ENCODE data around the gene ACTR3C. TPM values are rescaled to one million over a fixed set of nuclear protein-coding genes. Genes with fewer than 3 reads are reported as not detected.

Gene ACTR3C
- total and polyA plus RNA-seq, 10 of the 15 experiments (the other 5 are each of a cell fraction or from before 2014, with no cell fraction given), result 2.0 to 10.2 (median 6.3) TPM

- TF ChIP-seq ELK1 (IDR thresholded peaks at IDR 0.05; ENCODE audit: low read depth, low read length) (peak; percentile 63), ASH2L (IDR thresholded peaks at IDR 0.05; ENCODE audit: borderline replicate concordance, low read depth) (0 out of 2 replicates have a peak, but pooled peaks have one; percentile 84), POLR2A (IDR thresholded peaks at IDR 0.05; ENCODE audit: low read depth, low read length) (peak; percentile 92), ZZZ3 (IDR thresholded peaks at IDR 0.05; ENCODE audit: control insufficient read depth, insufficient read length, low read depth) (no peak), ZNF274 (IDR thresholded peaks at IDR 0.05; ENCODE audit: insufficient read depth, insufficient read length) (no peak), MTA3 (IDR thresholded peaks at IDR 0.05; ENCODE audit: borderline replicate concordance, low read length) (no peak), SREBF1 (IDR thresholded peaks at IDR 0.05; ENCODE audit: low read length) (peak; percentile 57; the same call in 1 of the 2 replicates), BCL3 (IDR thresholded peaks at IDR 0.05; ENCODE audit: borderline replicate concordance, insufficient read depth, low read depth, low read length, poor library complexity, severe bottlenecking) (no peak), NRF1 (conservative IDR thresholded peaks at IDR 0.05; ENCODE audit: low read depth, low read length) (peak; percentile 58), HDAC2 (IDR thresholded peaks at IDR 0.05) (no peak), NR2C2 (IDR thresholded peaks at IDR 0.05; ENCODE audit: borderline replicate concordance, control insufficient read depth, insufficient read length, low read depth) (no peak), NFYB (IDR thresholded peaks at IDR 0.05; ENCODE audit: insufficient read depth, low read depth, low read length) (no peak), GABPA (IDR thresholded peaks at IDR 0.05; ENCODE audit: low read depth) (0 out of 2 replicates have a peak, but pooled peaks have one; percentile 30), CTCF (IDR thresholded peaks at IDR 0.05 in 2 of 3, conservative IDR thresholded peaks at IDR 0.05 in 1 of 3; ENCODE audit: control insufficient read depth in 2 of 3, extremely low read depth in 1 of 3, insufficient read depth in 1 of 3, low read depth in 3 of 3, low read length in 3 of 3) (peak; percentile 19 to 43 (median 26); a peak in 3 of 6 replicates), CHD4 (IDR thresholded peaks at IDR 0.05) (no peak), TCF3 (IDR thresholded peaks at IDR 0.05; ENCODE audit: borderline replicate concordance, insufficient read depth, low read depth, low read length) (no peak), CBX5 (IDR thresholded peaks at IDR 0.05; ENCODE audit: low read depth) (no peak)
- TF ChIP-seq, protein P1, sequence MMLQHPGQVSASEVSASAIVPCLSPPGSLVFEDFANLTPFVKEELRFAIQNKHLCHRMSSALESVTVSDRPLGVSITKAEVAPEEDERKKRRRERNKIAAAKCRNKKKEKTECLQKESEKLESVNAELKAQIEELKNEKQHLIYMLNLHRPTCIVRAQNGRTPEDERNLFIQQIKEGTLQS (IDR thresholded peaks at IDR 0.05; ENCODE audit: borderline replicate concordance, extremely low read depth, low read depth, low read length), result no peak
- TF ChIP-seq, protein P2, sequence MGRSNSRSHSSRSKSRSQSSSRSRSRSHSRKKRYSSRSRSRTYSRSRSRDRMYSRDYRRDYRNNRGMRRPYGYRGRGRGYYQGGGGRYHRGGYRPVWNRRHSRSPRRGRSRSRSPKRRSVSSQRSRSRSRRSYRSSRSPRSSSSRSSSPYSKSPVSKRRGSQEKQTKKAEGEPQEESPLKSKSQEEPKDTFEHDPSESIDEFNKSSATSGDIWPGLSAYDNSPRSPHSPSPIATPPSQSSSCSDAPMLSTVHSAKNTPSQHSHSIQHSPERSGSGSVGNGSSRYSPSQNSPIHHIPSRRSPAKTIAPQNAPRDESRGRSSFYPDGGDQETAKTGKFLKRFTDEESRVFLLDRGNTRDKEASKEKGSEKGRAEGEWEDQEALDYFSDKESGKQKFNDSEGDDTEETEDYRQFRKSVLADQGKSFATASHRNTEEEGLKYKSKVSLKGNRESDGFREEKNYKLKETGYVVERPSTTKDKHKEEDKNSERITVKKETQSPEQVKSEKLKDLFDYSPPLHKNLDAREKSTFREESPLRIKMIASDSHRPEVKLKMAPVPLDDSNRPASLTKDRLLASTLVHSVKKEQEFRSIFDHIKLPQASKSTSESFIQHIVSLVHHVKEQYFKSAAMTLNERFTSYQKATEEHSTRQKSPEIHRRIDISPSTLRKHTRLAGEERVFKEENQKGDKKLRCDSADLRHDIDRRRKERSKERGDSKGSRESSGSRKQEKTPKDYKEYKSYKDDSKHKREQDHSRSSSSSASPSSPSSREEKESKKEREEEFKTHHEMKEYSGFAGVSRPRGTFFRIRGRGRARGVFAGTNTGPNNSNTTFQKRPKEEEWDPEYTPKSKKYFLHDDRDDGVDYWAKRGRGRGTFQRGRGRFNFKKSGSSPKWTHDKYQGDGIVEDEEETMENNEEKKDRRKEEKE (IDR thresholded peaks at IDR 0.05), result peak; percentile 87
- TF ChIP-seq, protein P3, sequence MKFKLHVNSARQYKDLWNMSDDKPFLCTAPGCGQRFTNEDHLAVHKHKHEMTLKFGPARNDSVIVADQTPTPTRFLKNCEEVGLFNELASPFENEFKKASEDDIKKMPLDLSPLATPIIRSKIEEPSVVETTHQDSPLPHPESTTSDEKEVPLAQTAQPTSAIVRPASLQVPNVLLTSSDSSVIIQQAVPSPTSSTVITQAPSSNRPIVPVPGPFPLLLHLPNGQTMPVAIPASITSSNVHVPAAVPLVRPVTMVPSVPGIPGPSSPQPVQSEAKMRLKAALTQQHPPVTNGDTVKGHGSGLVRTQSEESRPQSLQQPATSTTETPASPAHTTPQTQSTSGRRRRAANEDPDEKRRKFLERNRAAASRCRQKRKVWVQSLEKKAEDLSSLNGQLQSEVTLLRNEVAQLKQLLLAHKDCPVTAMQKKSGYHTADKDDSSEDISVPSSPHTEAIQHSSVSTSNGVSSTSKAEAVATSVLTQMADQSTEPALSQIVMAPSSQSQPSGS (IDR thresholded peaks at IDR 0.05; ENCODE audit: low read length), result no peak
These were observed at the start of gene ACTR3C, which contains the start of gene LRRC61 (continued) for GRCh38 chr7:150322833-150323681.
